ENCODE results near the gene PRB2. TPM values are rescaled to one million over a fixed set of nuclear protein-coding genes. Genes with fewer than 3 reads are reported as not detected.

The PRB2 gene
- total and polyA plus RNA-seq, 2 experiments from 2014 or later: 0.10 to 1.5 TPM

GRCh38 chr12:11347810-11348209 is 47.6 kb downstream of the PRB2 start:
- H3K4me2 ChIP-seq: no peak overlapping the region
- no peak for TF ChIP-seq EZH2phosphoT487 (IDR thresholded peaks at IDR 0.05; ENCODE audit: low read depth, severe bottlenecking, unreplicated experiment)
- TF ChIP-seq EZH2 (IDR thresholded peaks at IDR 0.05; ENCODE audit: borderline replicate concordance): no peak
- TF ChIP-seq, protein P1, sequence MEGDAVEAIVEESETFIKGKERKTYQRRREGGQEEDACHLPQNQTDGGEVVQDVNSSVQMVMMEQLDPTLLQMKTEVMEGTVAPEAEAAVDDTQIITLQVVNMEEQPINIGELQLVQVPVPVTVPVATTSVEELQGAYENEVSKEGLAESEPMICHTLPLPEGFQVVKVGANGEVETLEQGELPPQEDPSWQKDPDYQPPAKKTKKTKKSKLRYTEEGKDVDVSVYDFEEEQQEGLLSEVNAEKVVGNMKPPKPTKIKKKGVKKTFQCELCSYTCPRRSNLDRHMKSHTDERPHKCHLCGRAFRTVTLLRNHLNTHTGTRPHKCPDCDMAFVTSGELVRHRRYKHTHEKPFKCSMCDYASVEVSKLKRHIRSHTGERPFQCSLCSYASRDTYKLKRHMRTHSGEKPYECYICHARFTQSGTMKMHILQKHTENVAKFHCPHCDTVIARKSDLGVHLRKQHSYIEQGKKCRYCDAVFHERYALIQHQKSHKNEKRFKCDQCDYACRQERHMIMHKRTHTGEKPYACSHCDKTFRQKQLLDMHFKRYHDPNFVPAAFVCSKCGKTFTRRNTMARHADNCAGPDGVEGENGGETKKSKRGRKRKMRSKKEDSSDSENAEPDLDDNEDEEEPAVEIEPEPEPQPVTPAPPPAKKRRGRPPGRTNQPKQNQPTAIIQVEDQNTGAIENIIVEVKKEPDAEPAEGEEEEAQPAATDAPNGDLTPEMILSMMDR (IDR thresholded peaks at IDR 0.05; ENCODE audit: poor library complexity): no peak
- no peaks in the 10 kb centered on the region for H3K36me3 ChIP-seq (replicated peaks; ENCODE audit: insufficient read depth, low read depth)
- 77% methylated on average over 6 of the region's 6 CpGs for WGBS (ENCODE audit: low lambda C conversion rate, missing lambda C conversion rate)
- H3K9me2 ChIP-seq (replicated peaks; ENCODE audit: insufficient read depth): no peaks in the 10 kb centered on the region
- DNase-seq (ENCODE audit: low spot score): no peak
- H2AFZ ChIP-seq: no peak overlapping the region
- H3K27me3 ChIP-seq: no peaks in the 10 kb centered on the region
- H4K20me1 ChIP-seq (ENCODE audit: insufficient read depth, poor library complexity, severe bottlenecking): no peaks in the 10 kb centered on the region
- H3K4me3 ChIP-seq: no peak overlapping the region
- H3K27ac ChIP-seq: no peak overlapping the region
- no peaks in the 10 kb centered on the region for H3K79me2 ChIP-seq
- no peaks in the 10 kb centered on the region for H3K9me3 ChIP-seq (ENCODE audit: low read depth)
- H3K4me1 ChIP-seq (ENCODE audit: insufficient read depth): peaks cover 3% of the 10 kb centered on the region

- H4K20me1 ChIP-seq (ENCODE audit: insufficient read depth, poor library complexity, severe bottlenecking): no peaks in the 10 kb centered on the region
- no peak overlapping the region for H3K4me2 ChIP-seq
- H2AFZ ChIP-seq: no peak overlapping the region
- H3K79me2 ChIP-seq: no peaks in the 10 kb centered on the region
- no peaks in the 10 kb centered on the region for H3K27me3 ChIP-seq
- TF ChIP-seq, protein P1 (IDR thresholded peaks at IDR 0.05; ENCODE audit: poor library complexity): no peak
- no peak for TF ChIP-seq EZH2 (IDR thresholded peaks at IDR 0.05; ENCODE audit: borderline replicate concordance)
- TF ChIP-seq EZH2phosphoT487 (IDR thresholded peaks at IDR 0.05; ENCODE audit: low read depth, severe bottlenecking, unreplicated experiment): no peak
- H3K9me2 ChIP-seq (replicated peaks; ENCODE audit: insufficient read depth): no peaks in the 10 kb centered on the region
- H3K4me3 ChIP-seq: no peak overlapping the region
- no peaks in the 10 kb centered on the region for H3K9me3 ChIP-seq (ENCODE audit: low read depth)
- WGBS (ENCODE audit: low lambda C conversion rate, missing lambda C conversion rate): 55% methylated on average over 2 of the region's 2 CpGs
- H3K27ac ChIP-seq: peak overlapping the region; percentile 42
- peak; percentile 13 for DNase-seq (ENCODE audit: low spot score)
- H3K36me3 ChIP-seq (replicated peaks; ENCODE audit: insufficient read depth, low read depth): no peaks in the 10 kb centered on the region
- peaks cover 3% of the 10 kb centered on the region for H3K4me1 ChIP-seq (ENCODE audit: insufficient read depth)
Measured at GRCh38 chr12:11344500-11344899, 50.9 kb downstream of the PRB2 start.

Other genes with a start within 250 kb of the PRB2 start
- 12.5 and 13.1 TPM in 2 replicates for gene SMIM10L1, start 224.4 kb downstream of the PRB2 start, total RNA-seq
- 8.8 and 11.5 TPM in 2 replicates for gene SMIM10L1, start 224.4 kb downstream of the PRB2 start, polyA plus RNA-seq
- gene TAS2R42, start 208.6 kb downstream of the PRB2 start, total RNA-seq: not detected in 2 replicates
- 0.39 TPM in 1 of 2 replicates, not detected in the other for gene TAS2R42, start 208.6 kb downstream of the PRB2 start, polyA plus RNA-seq
- not detected in 2 replicates for gene PRB3, start 125.9 kb downstream of the PRB2 start, total RNA-seq
- 0.56 TPM in 1 of 2 replicates, not detected in the other for gene PRB3, start 125.9 kb downstream of the PRB2 start, polyA plus RNA-seq
- not detected in 2 replicates for gene PRB4, start 85.1 kb downstream of the PRB2 start, total RNA-seq
- gene PRB4, start 85.1 kb downstream of the PRB2 start, polyA plus RNA-seq: not detected in 2 replicates

Measured in hepatocyte (in vitro differentiated cells).